Left lung (tissue), 10 donors: ENCODE results near the gene TACC2. TPM values are rescaled to one million over a fixed set of nuclear protein-coding genes. Genes with fewer than 3 reads are reported as not detected.

Experiments used
- ATAC-seq: fragments of 200-7000 bp; cut with Tn5 transposase; one replicate; pipeline ENCODE4 v1.9.1; 2020; ENCODE audit warnings: moderate library complexity
- DNase-seq, 4 donors: peaks; one replicate each; pipeline ENCODE4 v3.0.0-alpha.2; 2013 to 2020
- H3K27ac ChIP-seq, 2 donors: fragments of 200-600 bp; sonication (generic) in 1 of 2; one replicate each; pipeline versions ENCODE4 v1.5.0 to v1.8.0; 2020 to 2021
- H3K27me3 ChIP-seq, 2 donors: fragments of 200-600 bp; sonication (generic) in 1 of 2; one replicate each; pipeline versions ENCODE4 v1.5.0 to v1.8.0; 2020 to 2021
- H3K36me3 ChIP-seq, 2 donors: fragments of 200-600 bp; sonication (generic) in 1 of 2; one replicate each; pipeline versions ENCODE4 v1.5.0 to v1.8.0; 2020 to 2021
- H3K4me1 ChIP-seq, 2 donors: fragments of 200-600 bp; one replicate each; pipeline ENCODE4 v1.8.0; 2021
- H3K4me3 ChIP-seq, 2 donors: fragments of 200-600 bp; sonication (generic) in 1 of 2; one replicate each; pipeline versions ENCODE4 v1.5.0 to v1.8.0; 2020 to 2021; ENCODE audit warnings: mild to moderate bottlenecking in 1 of 2
- H3K9me3 ChIP-seq, 2 donors: fragments of 200-600 bp; sonication (generic) in 1 of 2; one replicate each; pipeline versions ENCODE4 v1.5.0 to v1.8.0; 2020 to 2021
- intact Hi-C, 2 donors: fragments of 100-400 bp; cut with DNase I; formaldehyde crosslinking; loops; one replicate each; pipeline versions ENCODE4 v1.11.2 to v1.14.2; 2022
- polyA plus RNA-seq, 6 donors: library from polyadenylated mRNA; unstranded; fragments of 120-200 nt; gene quantifications; one replicate each; pipeline ENCODE4 v1.2.1, GENCODE V29; 2013; ENCODE audit not compliant: insufficient read length in 6 of 6
- total RNA-seq, 2 donors: library from RNA; stranded (reverse); fragmentation: NEBNext Ultra II Directional; extraction: Animal tissue kit (Norgen Biotek cat#: 25700); gene quantifications; one replicate each; pipeline ENCODE4 v1.2.1, GENCODE V29; 2021
- TF ChIP-seq, protein P1 (sequence below), 2 donors: fragments of 200-600 bp; sonication (generic) in 1 of 2; IDR thresholded peaks; one replicate each; pipeline versions ENCODE4 v1.5.0 to v1.8.0; 2021; ENCODE audit warnings: antibody characterized with exemption in 2 of 2
- donor health status: DM: no; HTN: yes; CAD: no.
- donor health status: DM: no; HTN: no; CAD: no.

Gene TACC2
- total and polyA plus RNA-seq, 8 donors, result 21.0 to 193 (median 23.9) TPM

DNA sequence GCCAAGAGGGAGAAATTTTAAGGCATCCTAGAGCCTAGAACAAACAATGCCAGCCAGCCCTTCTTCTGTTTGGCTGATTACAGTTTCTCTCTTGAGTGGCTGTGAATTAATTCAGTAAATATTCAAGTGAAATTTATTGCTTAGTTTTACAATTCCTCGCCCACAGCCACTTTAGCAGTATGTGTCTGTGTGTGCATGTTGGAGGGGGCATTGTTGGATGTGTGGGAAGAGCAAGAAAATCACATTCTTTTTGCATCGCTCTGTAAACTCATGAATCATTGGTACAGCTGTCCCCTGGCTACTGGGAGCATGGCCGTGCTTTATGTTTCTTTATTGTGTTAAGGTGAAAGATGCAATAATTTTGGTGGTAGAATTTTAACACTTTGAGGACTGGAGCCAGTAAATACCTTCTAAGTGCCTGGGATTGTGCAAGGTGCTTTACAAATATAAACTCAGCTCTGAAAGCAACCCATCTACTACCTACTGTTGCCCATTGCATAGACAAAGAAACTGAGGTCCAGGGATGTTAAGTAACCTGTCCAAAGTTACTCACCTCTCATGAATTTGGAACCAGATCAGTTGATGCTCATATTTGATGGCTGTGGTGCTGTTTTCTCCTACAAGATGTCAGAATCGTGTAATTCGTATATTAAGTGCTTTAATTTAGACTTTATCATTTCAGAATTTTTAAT, 192.2 kb downstream of the TACC2 start:
- Histone ChIP-seq H3K4me3 (no peak overlapping the region), H3K9me3 (no peaks in the 10 kb centered on the region), H3K27me3 (no peaks in the 10 kb centered on the region), H3K36me3 (peaks cover 0 to 9% of the 10 kb centered on the region in 2 donors), H3K27ac (no peak overlapping the region), H3K4me1 (peaks cover 8 to 12% of the 10 kb centered on the region in 2 donors)
- DNase-seq, result no peak
- ATAC-seq, result no peak
- TF ChIP-seq, protein P1, sequence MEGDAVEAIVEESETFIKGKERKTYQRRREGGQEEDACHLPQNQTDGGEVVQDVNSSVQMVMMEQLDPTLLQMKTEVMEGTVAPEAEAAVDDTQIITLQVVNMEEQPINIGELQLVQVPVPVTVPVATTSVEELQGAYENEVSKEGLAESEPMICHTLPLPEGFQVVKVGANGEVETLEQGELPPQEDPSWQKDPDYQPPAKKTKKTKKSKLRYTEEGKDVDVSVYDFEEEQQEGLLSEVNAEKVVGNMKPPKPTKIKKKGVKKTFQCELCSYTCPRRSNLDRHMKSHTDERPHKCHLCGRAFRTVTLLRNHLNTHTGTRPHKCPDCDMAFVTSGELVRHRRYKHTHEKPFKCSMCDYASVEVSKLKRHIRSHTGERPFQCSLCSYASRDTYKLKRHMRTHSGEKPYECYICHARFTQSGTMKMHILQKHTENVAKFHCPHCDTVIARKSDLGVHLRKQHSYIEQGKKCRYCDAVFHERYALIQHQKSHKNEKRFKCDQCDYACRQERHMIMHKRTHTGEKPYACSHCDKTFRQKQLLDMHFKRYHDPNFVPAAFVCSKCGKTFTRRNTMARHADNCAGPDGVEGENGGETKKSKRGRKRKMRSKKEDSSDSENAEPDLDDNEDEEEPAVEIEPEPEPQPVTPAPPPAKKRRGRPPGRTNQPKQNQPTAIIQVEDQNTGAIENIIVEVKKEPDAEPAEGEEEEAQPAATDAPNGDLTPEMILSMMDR (IDR thresholded peaks at IDR 0.05), result no peak
- intact Hi-C loops, result no loop called here

DNA sequence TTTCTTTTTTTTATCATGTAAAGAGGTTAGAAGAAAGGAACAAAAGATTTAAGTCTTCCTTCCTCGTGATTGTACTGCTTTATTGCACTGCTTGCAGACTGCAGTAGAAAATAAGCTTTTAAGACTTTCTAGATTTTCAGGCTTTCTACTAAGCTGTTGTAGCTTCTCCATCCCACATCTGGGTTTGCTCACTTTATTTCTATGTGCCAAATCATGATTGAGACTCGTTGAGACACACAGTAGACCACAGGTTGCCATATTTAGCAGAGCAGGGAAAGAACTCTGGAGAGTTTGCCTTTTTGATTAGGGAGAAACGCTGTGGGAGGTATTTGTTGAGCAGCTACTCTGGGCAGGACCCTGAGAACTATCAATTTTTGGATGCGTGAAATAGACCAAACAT, 192.9 kb downstream of the TACC2 start:
- no peak overlapping the region for H3K27ac ChIP-seq
- no peak for ATAC-seq
- intact Hi-C loops, result no loop called here

DNA sequence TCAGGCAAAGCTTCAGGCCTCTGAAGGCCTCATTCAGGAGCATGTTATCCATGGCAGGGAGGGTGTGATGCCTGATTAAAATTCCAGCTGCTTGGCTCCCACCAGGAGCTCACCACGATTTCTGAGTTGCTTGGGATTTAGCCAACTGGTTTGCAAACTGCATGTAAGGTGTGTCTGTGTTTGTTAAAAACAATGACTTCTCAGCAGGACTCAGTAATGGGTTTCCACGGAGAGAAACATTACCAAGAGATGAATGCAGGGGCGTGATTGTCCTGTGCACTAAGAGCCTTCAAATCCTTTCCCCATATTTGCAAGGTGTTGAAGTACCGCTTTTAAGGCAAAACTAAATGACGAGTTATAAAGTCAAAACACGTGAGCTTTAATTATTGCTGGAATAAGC, 193.3 kb downstream of the TACC2 start:
- H3K9me3 ChIP-seq, result no peaks in the 10 kb centered on the region
- no peak overlapping the region for H3K27ac ChIP-seq
- DNase-seq (no peak), ATAC-seq (no peak)
- no peaks in the 10 kb centered on the region for H3K27me3 ChIP-seq
- intact Hi-C loops, result no loop called here
- TF ChIP-seq, protein P1 (IDR thresholded peaks at IDR 0.05), result no peak
- H3K36me3 ChIP-seq, result peaks cover 0 to 9% of the 10 kb centered on the region in 2 donors
- no peak overlapping the region for H3K4me3 ChIP-seq
- H3K4me1 ChIP-seq, result peaks cover 8 to 12% of the 10 kb centered on the region in 2 donors

More for the DNA sequence above, 192.9 kb downstream of the TACC2 start:
- no peak for DNase-seq
- Histone ChIP-seq H3K27me3 (no peaks in the 10 kb centered on the region), H3K36me3 (peaks cover 0 to 9% of the 10 kb centered on the region in 2 donors), H3K4me1 (peaks cover 8 to 12% of the 10 kb centered on the region in 2 donors), H3K9me3 (no peaks in the 10 kb centered on the region), H3K4me3 (no peak overlapping the region)
- TF ChIP-seq, protein P1 (IDR thresholded peaks at IDR 0.05), result no peak

DNA sequence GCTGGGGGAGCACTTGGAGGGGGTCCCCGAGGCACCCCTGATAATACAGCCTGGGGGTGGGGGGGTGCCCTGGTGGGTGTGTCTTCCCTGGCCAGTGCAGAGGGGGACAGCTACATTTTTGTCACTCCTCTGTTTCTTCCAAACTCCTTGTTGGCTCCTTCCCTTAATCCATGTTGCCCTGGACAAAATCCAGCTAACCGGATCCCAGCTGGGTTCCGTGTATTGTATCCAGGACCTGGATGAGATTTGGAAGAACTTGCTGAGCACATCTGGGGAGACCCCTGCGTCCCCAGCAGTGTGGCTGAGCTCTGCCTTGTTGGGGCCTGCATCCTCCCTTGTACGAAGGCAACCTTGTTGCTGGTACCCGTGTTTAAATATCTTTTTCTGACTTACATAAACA, 195.3 kb downstream of the TACC2 start:
- ATAC-seq (no peak), DNase-seq (no peak)
- intact Hi-C loops, result no loop called here
- Histone ChIP-seq H3K27me3 (no peaks in the 10 kb centered on the region), H3K4me3 (no peak overlapping the region), H3K36me3 (peaks cover 0 to 14% of the 10 kb centered on the region in 2 donors), H3K4me1 (peaks cover 8 to 12% of the 10 kb centered on the region in 2 donors), H3K9me3 (no peaks in the 10 kb centered on the region), H3K27ac (no peak overlapping the region)
- TF ChIP-seq, protein P1 (IDR thresholded peaks at IDR 0.05), result no peak

DNA sequence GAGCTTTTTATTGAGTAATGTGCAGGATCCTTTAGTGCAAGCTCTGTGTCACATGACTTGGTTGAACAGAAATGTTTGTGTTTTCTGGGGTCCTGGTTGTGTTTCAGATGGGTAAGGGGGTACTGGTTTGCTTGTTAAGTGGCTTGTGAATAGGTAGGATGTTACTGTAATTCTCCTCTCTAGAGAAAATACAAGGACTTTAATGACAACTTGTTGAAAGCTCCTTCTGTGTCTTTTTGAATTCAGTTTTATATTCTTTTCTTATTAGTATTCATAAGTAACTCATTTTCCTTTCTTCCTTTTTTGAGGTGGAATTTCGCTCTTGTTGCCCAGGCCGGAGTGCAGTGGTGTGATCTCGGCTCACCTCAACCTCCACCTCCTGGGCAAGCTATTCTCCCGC, 196.7 kb downstream of the TACC2 start:
- no peaks in the 10 kb centered on the region for H3K9me3 ChIP-seq
- H3K27ac ChIP-seq, result no peak overlapping the region
- ATAC-seq, result no peak
- H3K4me1 ChIP-seq, result peaks cover 8 to 12% of the 10 kb centered on the region in 2 donors
- TF ChIP-seq, protein P1 (IDR thresholded peaks at IDR 0.05), result no peak
- intact Hi-C loops, result no loop called here
- H3K27me3 ChIP-seq, result no peaks in the 10 kb centered on the region
- peaks cover 0 to 14% of the 10 kb centered on the region in 2 donors for H3K36me3 ChIP-seq
- DNase-seq, result no peak
- H3K4me3 ChIP-seq, result no peak overlapping the region
